SK-N-SH (cell line): ENCODE data around the gene ME2. TPM values are rescaled to one million over a fixed set of nuclear protein-coding genes. Genes with fewer than 3 reads are reported as not detected.

ENCODE experiments used
- CTCF ChIA-PET: fragments of 300-600, 350-600 bp; formaldehyde crosslinking; extraction: SDS; loops from one replicate; lab custom pipeline; 2021; lab: Yijun Ruan, JAX
- POLR2A ChIA-PET: fragments of 350-600 bp; sonication (Branson Sonifier 250); formaldehyde crosslinking; extraction: SDS; loops from one replicate; lab custom pipeline; 2020; ENCODE audit warnings: antibody characterized with exemption, inconsistent platforms; lab: Yijun Ruan, JAX
- DNase-seq: peaks from one replicate; pipeline ENCODE4 v3.0.0; 2012
- H2AFZ ChIP-seq: fragments of 200-600 bp; sonication (generic); 2 replicates; pipeline ENCODE4 v1.8.1; 2016; ENCODE audit warnings: antibody characterized with exemption, mild to moderate bottlenecking, low read depth
- H3F3A ChIP-seq: fragments of 200-600 bp; sonication (generic); replicated peaks from 2 replicates; pipeline ENCODE3; 2016; ENCODE audit warnings: antibody characterized with exemption, mild to moderate bottlenecking; ENCODE audit not compliant: insufficient read depth
- H3K27ac ChIP-seq, 2 experiments: fragments of 200-500 bp in 1 of 2; fragments of 200-600 bp in 1 of 2; sonication (Bioruptor generic) in 1 of 2; sonication (generic), shearing (Covaris generic) in 1 of 2; 2 replicates each; pipeline versions ENCODE4 v1.5.1 to v1.6.1; 2014 to 2016; ENCODE audit warnings: low read depth in 2 of 2, inconsistent platforms in 1 of 2, low read length in 1 of 2, mild to moderate bottlenecking in 1 of 2, mixed read lengths in 1 of 2
- H3K27me3 ChIP-seq: fragments of 200-600 bp; sonication (generic), shearing (Covaris generic); 2 replicates; pipeline ENCODE4 v1.6.1; 2016; ENCODE audit warnings: mixed run types; ENCODE audit not compliant: insufficient read depth
- H3K36me3 ChIP-seq, 2 experiments: fragments of 200-500 bp in 1 of 2; fragments of 200-600 bp in 1 of 2; sonication (Bioruptor generic) in 1 of 2; sonication (generic) in 1 of 2; replicated peaks in 1 of 2; 2 replicates each; pipeline versions ENCODE3 to v1.5.1; 2014 to 2016; ENCODE audit warnings: low read length in 1 of 2, mild to moderate bottlenecking in 1 of 2; ENCODE audit not compliant: insufficient read depth in 2 of 2, control insufficient read depth in 1 of 2
- H3K4me1 ChIP-seq, 2 experiments: fragments of 200-500 bp in 1 of 2; fragments of 200-600 bp in 1 of 2; sonication (Bioruptor generic) in 1 of 2; sonication (generic), shearing (Covaris generic) in 1 of 2; 2 replicates each; pipeline versions ENCODE4 v1.5.1 to v1.6.1; 2014 to 2016; ENCODE audit warnings: low read depth in 1 of 2, low read length in 1 of 2, mixed run types in 1 of 2; ENCODE audit not compliant: insufficient read depth in 2 of 2, control insufficient read depth in 1 of 2
- H3K4me2 ChIP-seq: fragments of 200-600 bp; sonication (generic), shearing (Covaris generic); 2 replicates; pipeline ENCODE4 v1.6.1; 2017; ENCODE audit warnings: mixed run types
- H3K4me3 ChIP-seq, 2 experiments: fragments of 200-500 bp in 1 of 2; fragments of 200-600 bp in 1 of 2; sonication (Bioruptor generic) in 1 of 2; sonication (generic), shearing (Covaris generic) in 1 of 2; 2 replicates each; pipeline versions ENCODE4 v1.5.1 to v1.8.1; 2014 to 2016; ENCODE audit warnings: low read depth in 2 of 2, inconsistent platforms in 1 of 2, low read length in 1 of 2, mild to moderate bottlenecking in 1 of 2, mixed read lengths in 1 of 2, moderate library complexity in 1 of 2
- H3K79me2 ChIP-seq: fragments of 200-600 bp; sonication (generic); 2 replicates; pipeline ENCODE4 v1.8.1; 2017; ENCODE audit warnings: mild to moderate bottlenecking; ENCODE audit not compliant: insufficient read depth
- H3K9ac ChIP-seq: fragments of 200-600 bp; sonication (generic); 2 replicates; pipeline ENCODE4 v1.6.1; 2017; ENCODE audit warnings: mixed run types
- H3K9me2 ChIP-seq: fragments of 200-600 bp; sonication (generic); 2 replicates; pipeline ENCODE4 v1.6.1; 2017; ENCODE audit warnings: mixed run types
- H3K9me3 ChIP-seq: fragments of 200-600 bp; sonication (generic); 2 replicates; pipeline ENCODE4 v1.6.1; 2017; ENCODE audit warnings: mixed run types, mild to moderate bottlenecking, moderate library complexity
- H4K20me1 ChIP-seq: fragments of 200-600 bp; sonication (generic); 2 replicates; pipeline ENCODE4 v1.6.1; 2017; ENCODE audit warnings: mild to moderate bottlenecking, mixed run types; ENCODE audit not compliant: insufficient read depth
- CTCF ChIP-seq: fragments of 200-600 bp; sonication (generic); IDR thresholded peaks from 2 replicates; pipeline ENCODE4 v1.6.1; 2017; ENCODE audit warnings: antibody characterized with exemption, mild to moderate bottlenecking, moderate library complexity
- FOSL2 ChIP-seq: IDR thresholded peaks from 2 replicates; pipeline ENCODE4 v1.4.0; 2012; ENCODE audit warnings: low read depth, mild to moderate bottlenecking, moderate library complexity, borderline replicate concordance
- GATA2 ChIP-seq: sonication (generic); formaldehyde crosslinking; IDR thresholded peaks from 2 replicates; pipeline ENCODE4 v1.5.0; 2020; ENCODE audit warnings: mild to moderate bottlenecking, missing genetic modification reagents
- JUND ChIP-seq: IDR thresholded peaks from 2 replicates; pipeline ENCODE4 v1.4.0; 2012
- MEF2A ChIP-seq: IDR thresholded peaks from 2 replicates; pipeline ENCODE4 v1.4.0; 2012; ENCODE audit warnings: low read depth, borderline replicate concordance
- RAD21 ChIP-seq: IDR thresholded peaks from 2 replicates; pipeline ENCODE4 v1.6.1; 2012; ENCODE audit warnings: mild to moderate bottlenecking, low read length
- RCOR1 ChIP-seq: fragments of 150-350 bp; IDR thresholded peaks from 2 replicates; pipeline ENCODE4 v1.6.1; 2017; ENCODE audit warnings: antibody characterized with exemption, low read length
- RXRA ChIP-seq: IDR thresholded peaks from 2 replicates; pipeline ENCODE4 v1.4.0; 2012; ENCODE audit warnings: low read depth, mild to moderate bottlenecking, borderline replicate concordance
- TCF12 ChIP-seq: IDR thresholded peaks from 2 replicates; pipeline ENCODE4 v1.4.0; 2012
- ZBTB33 ChIP-seq: IDR thresholded peaks from 2 replicates; pipeline ENCODE4 v1.4.0; 2012; ENCODE audit warnings: low read depth, borderline replicate concordance
- WGBS: methylation state at CpG from one replicate; pipeline ENCODE4 v1.1.6; 2017; ENCODE audit warnings: low lambda C conversion rate; 5-methylcytosine and 5-hydroxymethylcytosine counted together
- polyA plus RNA-seq, 3 experiments: library from polyadenylated mRNA; depleted of rRNA; stranded (reverse); fragments of >200 nt; gene quantifications; 2 replicates each; pipeline ENCODE4 v1.2.3, GENCODE V29; 2012
- TF ChIP-seq, protein P1 (sequence below): IDR thresholded peaks from 2 replicates; pipeline ENCODE4 v1.4.0; 2012; ENCODE audit warnings: low read depth
- TF ChIP-seq, protein P2 (sequence below): IDR thresholded peaks from 2 replicates; pipeline ENCODE4 v1.6.1; 2012; ENCODE audit warnings: mild to moderate bottlenecking, low read depth, low read length, moderate library complexity

The ME2 gene
- polyA plus RNA-seq, 1 of the 3 experiments (the other 2 are of a cell fraction) = 35.1 TPM

DNA sequence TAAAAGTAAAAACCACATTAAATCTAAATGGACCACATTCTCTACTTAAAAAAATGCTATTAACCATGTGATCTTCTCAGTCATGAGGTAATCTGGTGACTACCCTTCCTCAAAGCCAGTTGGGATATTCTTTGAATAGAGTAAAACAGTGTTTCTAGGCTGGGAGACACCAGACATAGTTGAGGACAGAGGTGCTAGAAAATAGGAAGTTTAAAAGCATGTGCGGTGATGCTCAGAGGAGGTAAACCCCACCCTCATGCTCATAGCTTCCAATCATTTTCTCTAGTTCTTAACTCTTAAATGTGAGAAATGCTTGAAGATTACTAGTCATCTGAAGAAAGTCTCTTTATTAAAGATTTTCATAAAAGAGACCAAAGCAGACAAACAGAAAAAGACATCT is 58.3 kb downstream of the ME2 start:
- DNase-seq = no peak
- CTCF ChIA-PET = interaction anchor here (1.0 kb wide), 1 partner anchor 17 kb away, joined by 3 read pairs; no protein-coding TSS in a partner anchor

More for the DNA sequence above, 58.3 kb downstream of the ME2 start:
- Histone ChIP-seq H4K20me1 (no peaks in the 10 kb centered on the region), H3K9me3 (no peaks in the 10 kb centered on the region), H3K27ac (no peak overlapping the region), H3K4me2 (no peak overlapping the region), H3F3A (peaks cover 2% of the 10 kb centered on the region), H3K36me3 (peaks cover 10 to 28% of the 10 kb centered on the region in 2 experiments), H3K27me3 (no peaks in the 10 kb centered on the region), H3K4me3 (no peak overlapping the region), H3K79me2 (no peaks in the 10 kb centered on the region), H3K9me2 (no peaks in the 10 kb centered on the region), H2AFZ (no peak overlapping the region), H3K9ac (no peak overlapping the region), H3K4me1 (no peaks in the 10 kb centered on the region)
- WGBS = 100% methylated on average over 1 of the region's 1 CpG
- POLR2A ChIA-PET = no interaction called here
- no peak for TF ChIP-seq RXRA
- TF ChIP-seq, protein P1, sequence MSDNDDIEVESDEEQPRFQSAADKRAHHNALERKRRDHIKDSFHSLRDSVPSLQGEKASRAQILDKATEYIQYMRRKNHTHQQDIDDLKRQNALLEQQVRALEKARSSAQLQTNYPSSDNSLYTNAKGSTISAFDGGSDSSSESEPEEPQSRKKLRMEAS = no peak
- TF ChIP-seq JUND = no peak
- TF ChIP-seq ZBTB33 = no peak
- TF ChIP-seq RAD21 = no peak
- no peak for TF ChIP-seq CTCF
- no peak for TF ChIP-seq MEF2A
- TF ChIP-seq FOSL2 = no peak
- TF ChIP-seq, protein P2, sequence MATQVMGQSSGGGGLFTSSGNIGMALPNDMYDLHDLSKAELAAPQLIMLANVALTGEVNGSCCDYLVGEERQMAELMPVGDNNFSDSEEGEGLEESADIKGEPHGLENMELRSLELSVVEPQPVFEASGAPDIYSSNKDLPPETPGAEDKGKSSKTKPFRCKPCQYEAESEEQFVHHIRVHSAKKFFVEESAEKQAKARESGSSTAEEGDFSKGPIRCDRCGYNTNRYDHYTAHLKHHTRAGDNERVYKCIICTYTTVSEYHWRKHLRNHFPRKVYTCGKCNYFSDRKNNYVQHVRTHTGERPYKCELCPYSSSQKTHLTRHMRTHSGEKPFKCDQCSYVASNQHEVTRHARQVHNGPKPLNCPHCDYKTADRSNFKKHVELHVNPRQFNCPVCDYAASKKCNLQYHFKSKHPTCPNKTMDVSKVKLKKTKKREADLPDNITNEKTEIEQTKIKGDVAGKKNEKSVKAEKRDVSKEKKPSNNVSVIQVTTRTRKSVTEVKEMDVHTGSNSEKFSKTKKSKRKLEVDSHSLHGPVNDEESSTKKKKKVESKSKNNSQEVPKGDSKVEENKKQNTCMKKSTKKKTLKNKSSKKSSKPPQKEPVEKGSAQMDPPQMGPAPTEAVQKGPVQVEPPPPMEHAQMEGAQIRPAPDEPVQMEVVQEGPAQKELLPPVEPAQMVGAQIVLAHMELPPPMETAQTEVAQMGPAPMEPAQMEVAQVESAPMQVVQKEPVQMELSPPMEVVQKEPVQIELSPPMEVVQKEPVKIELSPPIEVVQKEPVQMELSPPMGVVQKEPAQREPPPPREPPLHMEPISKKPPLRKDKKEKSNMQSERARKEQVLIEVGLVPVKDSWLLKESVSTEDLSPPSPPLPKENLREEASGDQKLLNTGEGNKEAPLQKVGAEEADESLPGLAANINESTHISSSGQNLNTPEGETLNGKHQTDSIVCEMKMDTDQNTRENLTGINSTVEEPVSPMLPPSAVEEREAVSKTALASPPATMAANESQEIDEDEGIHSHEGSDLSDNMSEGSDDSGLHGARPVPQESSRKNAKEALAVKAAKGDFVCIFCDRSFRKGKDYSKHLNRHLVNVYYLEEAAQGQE = no peak
- no peak for TF ChIP-seq GATA2 (CRISPR knock-in tag)
- no peak for TF ChIP-seq RCOR1
- no peak for TF ChIP-seq TCF12
